GM12878 (cell line): Measurements from ENCODE around the gene RPL32. TPM values are rescaled to one million over a fixed set of nuclear protein-coding genes. Genes with fewer than 3 reads are reported as not detected.

Experiments used
- ATAC-seq: fragments of 200-7000 bp; cut with Tn5 transposase; 3 replicates; pipeline ENCODE4 v1.9.1; 2020; ENCODE audit warnings: mild to moderate bottlenecking, moderate library complexity
- BruUV-seq: library from RNA; stranded (reverse); fragments of 400-500 nt; replicated peaks from 2 replicates; lab custom pipeline; 2021; lab: Mats Ljungman, UMichigan
- CTCF ChIA-PET: fragments of 300-600 bp; sonication (Branson Sonifier 250); formaldehyde crosslinking; extraction: SDS; loops from one replicate; lab custom pipeline; 2021; ENCODE audit warnings: inconsistent platforms; lab: Yijun Ruan, JAX
- POLR2A ChIA-PET: fragments of 350-600 bp; formaldehyde crosslinking; extraction: SDS; loops from one replicate; lab custom pipeline; 2021; ENCODE audit warnings: inconsistent platforms; lab: Charles Lee
- RAD21 ChIA-PET: fragments of 300-600 bp; sonication (Branson Sonifier 250); formaldehyde crosslinking; loops from one replicate; lab custom pipeline; 2023; ENCODE audit warnings: antibody characterized with exemption; ENCODE audit not compliant: unreplicated experiment; lab: Charles Lee
- SMC1A ChIA-PET: fragments of 300-600 bp; sonication (Branson Sonifier 250); formaldehyde crosslinking; loops from one replicate; lab custom pipeline; 2023; ENCODE audit not compliant: unreplicated experiment, uncharacterized antibody; lab: Charles Lee
- DNase-seq: peaks from one replicate; pipeline ENCODE4 v3.0.0-alpha.2; 2011; ENCODE audit warnings: low read depth, low spot score
- FAIRE-seq: peaks from 3 replicates; lab custom pipeline; 2011; peaks lifted over from hg19 to GRCh38; lab: Jason Lieb, UNC
- H2AFZ ChIP-seq: 2 replicates; pipeline ENCODE4 v1.6.0; 2011; ENCODE audit warnings: low read depth, low read length, control low read depth; ENCODE audit not compliant: control insufficient read depth
- H3K27ac ChIP-seq: 2 replicates; pipeline ENCODE4 v1.5.1; 2011; ENCODE audit warnings: control low read depth; ENCODE audit not compliant: control insufficient read depth, insufficient read depth
- H3K27me3 ChIP-seq, 2 experiments: replicated peaks in 1 of 2; 2 replicates each; pipeline versions ENCODE4 v1.6.0 to v1.6.1; 2011; ENCODE audit warnings: low read length in 1 of 2; ENCODE audit not compliant: control insufficient read depth in 2 of 2, insufficient read depth in 2 of 2
- H3K36me3 ChIP-seq, 2 experiments: 2 replicates each; pipeline ENCODE4 v1.5.1; 2011; ENCODE audit warnings: low read length in 1 of 2; ENCODE audit not compliant: control insufficient read depth in 2 of 2, insufficient read depth in 2 of 2
- H3K4me1 ChIP-seq: 2 replicates; pipeline ENCODE4 v1.6.1; 2011; ENCODE audit warnings: mild to moderate bottlenecking, low read length, moderate library complexity, mixed read lengths; ENCODE audit not compliant: control insufficient read depth, insufficient read depth
- H3K4me2 ChIP-seq: 2 replicates; pipeline ENCODE4 v1.6.0; 2011; ENCODE audit warnings: control low read depth; ENCODE audit not compliant: control insufficient read depth, insufficient read depth
- H3K4me3 ChIP-seq: fragments of 200-600 bp; sonication (generic); 2 replicates; pipeline ENCODE4 v1.5.1; 2016
- H3K79me2 ChIP-seq: 2 replicates; pipeline ENCODE4 v1.6.0; 2011; ENCODE audit warnings: low read length; ENCODE audit not compliant: control insufficient read depth, insufficient read depth
- H3K9ac ChIP-seq: 2 replicates; pipeline ENCODE4 v1.8.0; 2011; ENCODE audit warnings: low read length, control low read depth, mixed read lengths; ENCODE audit not compliant: control insufficient read depth, insufficient read depth
- H3K9me3 ChIP-seq: replicated peaks from 3 replicates; pipeline ENCODE4 v1.5.1; 2011; ENCODE audit warnings: mild to moderate bottlenecking, low read length; ENCODE audit not compliant: control insufficient read depth, insufficient read depth
- H4K20me1 ChIP-seq: 2 replicates; pipeline ENCODE4 v1.6.0; 2011; ENCODE audit not compliant: control insufficient read depth, insufficient read depth
- CEBPB ChIP-seq, 2 experiments: fragments of 150-350 bp in 1 of 2; IDR thresholded peaks; 2 replicates each; pipeline ENCODE4 v1.6.1; 2012 to 2014; ENCODE audit warnings: low read depth in 2 of 2, low read length in 2 of 2, borderline replicate concordance in 1 of 2, inconsistent platforms in 1 of 2
- EZH2 ChIP-seq: IDR thresholded peaks from 2 replicates; pipeline ENCODE4 v1.6.1; 2012; ENCODE audit warnings: low read depth, mild to moderate bottlenecking, control low read depth, inconsistent platforms, low read length, borderline replicate concordance; ENCODE audit not compliant: control insufficient read depth
- PML ChIP-seq: IDR thresholded peaks from 2 replicates; pipeline ENCODE4 v1.6.1; 2012; ENCODE audit warnings: low read length, inconsistent platforms
- RAD51 ChIP-seq: fragments of 450-650 bp; IDR thresholded peaks from 2 replicates; pipeline ENCODE4 v1.6.1; 2016; ENCODE audit warnings: moderate library complexity, mild to moderate bottlenecking, inconsistent platforms
- SMAD1 ChIP-seq: fragments of 450-650 bp; IDR thresholded peaks from 2 replicates; pipeline ENCODE4 v1.6.1; 2018; ENCODE audit warnings: mild to moderate bottlenecking, low read depth; ENCODE audit not compliant: partially characterized antibody
- TARDBP ChIP-seq: IDR thresholded peaks from 2 replicates; pipeline ENCODE4 v1.6.1; 2016; ENCODE audit warnings: borderline replicate concordance
- ZBTB33 ChIP-seq: fragments of 450-650 bp; IDR thresholded peaks from 2 replicates; pipeline ENCODE4 v1.6.1; 2017; ENCODE audit warnings: mild to moderate bottlenecking
- WGBS: methylation state at CpG from one replicate; pipeline ENCODE4 v1.1.6; 2016; ENCODE audit warnings: low lambda C conversion rate; ENCODE audit not compliant: insufficient replicate concordance, insufficient coverage; ENCODE audit errors: missing lambda C conversion rate; 5-methylcytosine and 5-hydroxymethylcytosine counted together
- in situ Hi-C: fragments of 300-500 bp; cut with MboI; formaldehyde crosslinking; loops from 9 replicates; pipeline ENCODE4 v1.14.3; 2018; ENCODE audit warnings: mixed read lengths
- intact Hi-C: fragments of 100-400 bp; cut with micrococcal nuclease; formaldehyde crosslinking; loops from one replicate; pipeline ENCODE4 v1.14.2; 2022; ENCODE audit not compliant: unreplicated experiment
- polyA plus RNA-seq, 11 experiments: library from polyadenylated mRNA; depleted of rRNA in 4 of 11; unstranded in 6 of 11; stranded (reverse) in 5 of 11; fragments of >200 nt; fragmentation: Nextera tagmentation in 4 of 11; fragmentation: Illumina TruSeq in 1 of 11; extraction: Ambion mirVana in 4 of 11; extraction: Trizol in 1 of 11; gene quantifications; 1 replicate in 1 of 11; 2 replicates in 10 of 11; pipeline versions ENCODE4 v1.2.1 to v1.2.3, GENCODE V29; 2011 to 2016; ENCODE audit warnings: inconsistent platforms in 2 of 11, missing spikeins in 2 of 11, low read depth in 1 of 11
- total RNA-seq, 4 experiments: library from RNA; depleted of rRNA in 3 of 4; stranded (reverse); fragments of >200 nt in 3 of 4; fragmentation: Illumina TruSeq in 1 of 4; extraction: Trizol in 1 of 4; gene quantifications; 2 replicates each; pipeline versions ENCODE4 v1.2.1 to v1.2.3, GENCODE V29; 2013 to 2021
- TF ChIP-seq, protein P1 (sequence below): IDR thresholded peaks from 2 replicates; pipeline ENCODE4 v1.6.1; 2011; ENCODE audit warnings: borderline replicate concordance, low read depth, mild to moderate bottlenecking, moderate library complexity, mixed read lengths, low read length; ENCODE audit not compliant: insufficient read depth; ENCODE audit errors: extremely low read length

Gene RPL32
- total and polyA plus RNA-seq, 10 of the 15 experiments (the other 5 are each of a cell fraction or from before 2014, with no cell fraction given): 1,533 to 5,147 (median 3,350) TPM

DNA sequence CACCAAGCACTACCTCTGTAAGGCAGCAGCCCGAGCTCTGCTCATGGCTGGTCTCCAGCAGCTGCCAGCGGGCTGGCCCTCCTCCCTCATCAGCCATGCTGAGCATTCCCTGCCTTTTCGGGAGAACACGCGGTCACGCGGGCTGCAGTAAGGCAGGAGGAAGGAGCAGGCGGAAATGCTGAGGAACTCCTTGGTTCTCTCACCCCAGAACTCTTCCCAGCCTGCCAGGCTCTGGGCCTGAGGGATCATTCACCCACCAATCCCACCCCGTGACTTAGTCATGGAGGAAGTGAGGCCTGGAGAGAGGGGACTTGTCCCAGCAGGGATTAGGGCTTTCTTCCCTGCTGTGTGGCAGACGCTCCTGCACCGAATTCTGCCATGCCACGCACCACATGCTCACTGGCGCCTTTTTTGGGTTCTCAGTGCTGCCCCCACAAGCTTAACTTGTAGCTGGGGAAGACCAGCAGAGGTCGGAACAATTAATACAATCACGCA lies 42.9 kb upstream of the RPL32 start:
- RAD21 ChIA-PET: interaction anchor here (2.2 kb wide), 1 partner anchor 13 kb away, joined by 6 read pairs; no protein-coding TSS in a partner anchor
- POLR2A ChIA-PET: no interaction called here
- DNase-seq: no peak
- Histone ChIP-seq H3K27ac (no peak overlapping the region), H3K4me3 (no peak overlapping the region), H3K79me2 (no peaks in the 10 kb centered on the region), H4K20me1 (no peaks in the 10 kb centered on the region), H3K4me2 (no peak overlapping the region), H2AFZ (no peak overlapping the region), H3K9ac (no peak overlapping the region), H3K27me3 (no peaks in the 10 kb centered on the region), H3K36me3 (no peaks in the 10 kb centered on the region), H3K9me3 (no peaks in the 10 kb centered on the region; the same call in 2 of the 3 replicates), H3K4me1 (peaks cover 45% of the 10 kb centered on the region)
- no peak for TF ChIP-seq TARDBP
- TF ChIP-seq SMAD1: no peak
- TF ChIP-seq ZBTB33: no peak
- TF ChIP-seq CEBPB (IDR thresholded peaks at IDR 0.05; ENCODE audit: borderline replicate concordance in 1 of 2, low read depth in 2 of 2, low read length in 2 of 2): no peak
- TF ChIP-seq RAD51: no peak
- TF ChIP-seq, protein P1, sequence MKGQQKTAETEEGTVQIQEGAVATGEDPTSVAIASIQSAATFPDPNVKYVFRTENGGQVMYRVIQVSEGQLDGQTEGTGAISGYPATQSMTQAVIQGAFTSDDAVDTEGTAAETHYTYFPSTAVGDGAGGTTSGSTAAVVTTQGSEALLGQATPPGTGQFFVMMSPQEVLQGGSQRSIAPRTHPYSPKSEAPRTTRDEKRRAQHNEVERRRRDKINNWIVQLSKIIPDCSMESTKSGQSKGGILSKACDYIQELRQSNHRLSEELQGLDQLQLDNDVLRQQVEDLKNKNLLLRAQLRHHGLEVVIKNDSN: no peak
- TF ChIP-seq PML: no peak
- no peak for TF ChIP-seq EZH2
- intact Hi-C loops (no loop called here), in situ Hi-C loops (no loop called here)
- CTCF ChIA-PET: interaction anchor here (1.4 to 14.3 kb wide), 5 partner anchors 8 to 97 kb away, joined by 4 to 271 read pairs (median 6); partner anchors contain the start of gene RPL32
- BruUV-seq: no TSS peak
- SMC1A ChIA-PET: interaction anchor here (1.1 kb wide), 1 partner anchor 11 kb away, joined by 3 read pairs; no protein-coding TSS in a partner anchor
- no peak for ATAC-seq
- no peak for FAIRE-seq
- 92% methylated on average over 15 of the region's 15 CpGs for WGBS
